Measurements from ENCODE around the gene TAOK1.
A peak's percentile ranks its signal among the peaks of the same experiment; 100 is the strongest.

TAOK1 gene

DNA sequence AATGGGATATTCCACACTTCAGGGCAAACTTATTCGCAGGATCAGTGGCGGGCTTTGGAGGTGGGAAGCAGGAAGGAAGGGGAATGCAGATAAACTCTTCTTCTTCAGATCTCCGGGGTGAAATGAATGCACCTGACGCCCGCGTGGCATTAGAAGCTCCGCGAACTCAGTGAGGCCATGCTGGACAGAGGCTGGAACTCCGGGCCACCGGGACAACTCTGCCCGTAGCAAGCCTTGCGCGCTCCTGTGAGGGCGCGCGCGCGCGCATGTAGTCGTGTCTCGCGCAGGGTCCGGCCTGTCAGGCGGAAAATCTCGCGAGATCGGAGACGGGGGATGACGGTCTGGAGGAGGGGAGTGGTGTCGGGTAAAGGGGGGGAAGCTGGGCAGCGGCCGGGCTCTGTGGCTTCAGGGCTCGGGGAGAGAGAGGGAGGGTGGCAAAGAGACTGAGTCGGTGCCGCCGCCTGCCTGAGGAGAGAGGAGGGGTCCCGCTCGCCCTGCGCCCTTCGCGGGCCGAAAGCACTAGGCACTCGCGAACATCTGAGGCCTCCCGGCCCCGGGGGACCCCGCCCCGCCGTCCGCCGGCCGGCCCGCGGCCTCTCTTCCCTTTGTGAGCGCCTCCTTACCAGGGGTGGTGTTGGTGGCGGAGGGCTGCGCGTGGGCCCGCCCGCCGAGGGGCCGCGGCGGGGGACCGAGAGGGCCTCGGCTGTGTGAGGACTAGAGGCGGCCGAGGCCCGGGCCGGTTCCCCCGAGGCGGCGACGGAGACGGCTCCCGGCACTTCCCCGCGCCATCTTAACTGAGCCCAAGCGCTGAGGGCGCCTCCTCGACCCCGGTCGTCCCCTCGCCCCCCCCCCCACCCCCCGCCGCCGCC lies at the start of gene TAOK1 (continued):
- TF ChIP-seq ZBTB11 (tag by site-specific recombination; conservative IDR thresholded peaks at IDR 0.05; ENCODE audit: low read depth) (peak; percentile 57), BCL6B (tag by site-specific recombination; IDR thresholded peaks at IDR 0.05) (no peak), ZNF704 (tag by site-specific recombination; IDR thresholded peaks at IDR 0.05) (peak; percentile 92), ZNF629 (tag by site-specific recombination; IDR thresholded peaks at IDR 0.05) (peak; percentile 85), ZNF16 (tag by site-specific recombination; IDR thresholded peaks at IDR 0.05; ENCODE audit: low read depth) (no peak), ZNF302 (tag by site-specific recombination; IDR thresholded peaks at IDR 0.05; ENCODE audit: low read depth) (no peak), ZNF292 (tag by site-specific recombination; IDR thresholded peaks at IDR 0.05; ENCODE audit: borderline replicate concordance, low read depth) (no peak), ZNF544 (tag by site-specific recombination; IDR thresholded peaks at IDR 0.05) (no peak), ZNF335 (tag by site-specific recombination; conservative IDR thresholded peaks at IDR 0.05) (peak; percentile 74), ELK4 (IDR thresholded peaks at IDR 0.05; ENCODE audit: borderline replicate concordance, low read depth, low read length) (no peak), OSR2 (tag by site-specific recombination; IDR thresholded peaks at IDR 0.05) (peak; percentile 26; the same call in 1 of the 2 replicates), ZBTB49 (tag by site-specific recombination; IDR thresholded peaks at IDR 0.05; ENCODE audit: low read depth) (no peak), ZNF837 (tag by site-specific recombination; IDR thresholded peaks at IDR 0.05) (no peak), ZSCAN5A (tag by site-specific recombination; IDR thresholded peaks at IDR 0.05) (0 out of 2 replicates have a peak, but pooled peaks have one; percentile 54), ZNF311 (tag by site-specific recombination; IDR thresholded peaks at IDR 0.05; ENCODE audit: borderline replicate concordance) (no peak), ZBTB8A (tag by site-specific recombination; IDR thresholded peaks at IDR 0.05) (peak; percentile 91)
- TF ChIP-seq, protein P1, sequence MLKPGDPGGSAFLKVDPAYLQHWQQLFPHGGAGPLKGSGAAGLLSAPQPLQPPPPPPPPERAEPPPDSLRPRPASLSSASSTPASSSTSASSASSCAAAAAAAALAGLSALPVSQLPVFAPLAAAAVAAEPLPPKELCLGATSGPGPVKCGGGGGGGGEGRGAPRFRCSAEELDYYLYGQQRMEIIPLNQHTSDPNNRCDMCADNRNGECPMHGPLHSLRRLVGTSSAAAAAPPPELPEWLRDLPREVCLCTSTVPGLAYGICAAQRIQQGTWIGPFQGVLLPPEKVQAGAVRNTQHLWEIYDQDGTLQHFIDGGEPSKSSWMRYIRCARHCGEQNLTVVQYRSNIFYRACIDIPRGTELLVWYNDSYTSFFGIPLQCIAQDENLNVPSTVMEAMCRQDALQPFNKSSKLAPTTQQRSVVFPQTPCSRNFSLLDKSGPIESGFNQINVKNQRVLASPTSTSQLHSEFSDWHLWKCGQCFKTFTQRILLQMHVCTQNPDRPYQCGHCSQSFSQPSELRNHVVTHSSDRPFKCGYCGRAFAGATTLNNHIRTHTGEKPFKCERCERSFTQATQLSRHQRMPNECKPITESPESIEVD (tag by site-specific recombination; IDR thresholded peaks at IDR 0.05), result no peak; the same call in 1 of the 2 replicates
- TF ChIP-seq, protein P2, sequence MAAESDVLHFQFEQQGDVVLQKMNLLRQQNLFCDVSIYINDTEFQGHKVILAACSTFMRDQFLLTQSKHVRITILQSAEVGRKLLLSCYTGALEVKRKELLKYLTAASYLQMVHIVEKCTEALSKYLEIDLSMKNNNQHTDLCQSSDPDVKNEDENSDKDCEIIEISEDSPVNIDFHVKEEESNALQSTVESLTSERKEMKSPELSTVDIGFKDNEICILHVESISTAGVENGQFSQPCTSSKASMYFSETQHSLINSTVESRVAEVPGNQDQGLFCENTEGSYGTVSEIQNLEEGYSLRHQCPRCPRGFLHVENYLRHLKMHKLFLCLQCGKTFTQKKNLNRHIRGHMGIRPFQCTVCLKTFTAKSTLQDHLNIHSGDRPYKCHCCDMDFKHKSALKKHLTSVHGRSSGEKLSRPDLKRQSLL (tag by site-specific recombination; IDR thresholded peaks at IDR 0.05), result no peak; the same call in 1 of the 2 replicates
- TF ChIP-seq, protein P3, sequence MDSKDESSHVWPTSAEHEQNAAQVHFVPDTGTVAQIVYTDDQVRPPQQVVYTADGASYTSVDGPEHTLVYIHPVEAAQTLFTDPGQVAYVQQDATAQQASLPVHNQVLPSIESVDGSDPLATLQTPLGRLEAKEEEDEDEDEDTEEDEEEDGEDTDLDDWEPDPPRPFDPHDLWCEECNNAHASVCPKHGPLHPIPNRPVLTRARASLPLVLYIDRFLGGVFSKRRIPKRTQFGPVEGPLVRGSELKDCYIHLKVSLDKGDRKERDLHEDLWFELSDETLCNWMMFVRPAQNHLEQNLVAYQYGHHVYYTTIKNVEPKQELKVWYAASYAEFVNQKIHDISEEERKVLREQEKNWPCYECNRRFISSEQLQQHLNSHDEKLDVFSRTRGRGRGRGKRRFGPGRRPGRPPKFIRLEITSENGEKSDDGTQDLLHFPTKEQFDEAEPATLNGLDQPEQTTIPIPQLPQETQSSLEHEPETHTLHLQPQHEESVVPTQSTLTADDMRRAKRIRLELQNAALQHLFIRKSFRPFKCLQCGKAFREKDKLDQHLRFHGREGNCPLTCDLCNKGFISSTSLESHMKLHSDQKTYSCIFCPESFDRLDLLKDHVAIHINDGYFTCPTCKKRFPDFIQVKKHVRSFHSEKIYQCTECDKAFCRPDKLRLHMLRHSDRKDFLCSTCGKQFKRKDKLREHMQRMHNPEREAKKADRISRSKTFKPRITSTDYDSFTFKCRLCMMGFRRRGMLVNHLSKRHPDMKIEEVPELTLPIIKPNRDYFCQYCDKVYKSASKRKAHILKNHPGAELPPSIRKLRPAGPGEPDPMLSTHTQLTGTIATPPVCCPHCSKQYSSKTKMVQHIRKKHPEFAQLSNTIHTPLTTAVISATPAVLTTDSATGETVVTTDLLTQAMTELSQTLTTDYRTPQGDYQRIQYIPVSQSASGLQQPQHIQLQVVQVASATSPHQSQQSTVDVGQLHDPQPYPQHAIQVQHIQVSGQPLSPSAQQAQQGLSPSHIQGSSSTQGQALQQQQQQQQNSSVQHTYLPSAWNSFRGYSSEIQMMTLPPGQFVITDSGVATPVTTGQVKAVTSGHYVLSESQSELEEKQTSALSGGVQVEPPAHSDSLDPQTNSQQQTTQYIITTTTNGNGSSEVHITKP (tag by site-specific recombination; IDR thresholded peaks at IDR 0.05), result peak; percentile 92

Data from HEK293 (cell line).